GM23248 (cell line): ENCODE results near the gene CAPN11.

ENCODE experiments used
- EZH2 ChIP-seq: fragments of 200-600 bp; sonication (generic); IDR thresholded peaks from 2 replicates; pipeline ENCODE4 v1.6.1; 2018; ENCODE audit warnings: antibody characterized with exemption, mild to moderate bottlenecking; ENCODE audit not compliant: insufficient read depth, poor library complexity, severe bottlenecking
- EZH2phosphoT487 ChIP-seq: fragments of 200-600 bp; sonication (generic); IDR thresholded peaks from 2 replicates; pipeline ENCODE4 v1.6.1; 2018; ENCODE audit warnings: antibody characterized with exemption, moderate library complexity, mild to moderate bottlenecking, low read depth; ENCODE audit not compliant: insufficient read depth

DNA sequence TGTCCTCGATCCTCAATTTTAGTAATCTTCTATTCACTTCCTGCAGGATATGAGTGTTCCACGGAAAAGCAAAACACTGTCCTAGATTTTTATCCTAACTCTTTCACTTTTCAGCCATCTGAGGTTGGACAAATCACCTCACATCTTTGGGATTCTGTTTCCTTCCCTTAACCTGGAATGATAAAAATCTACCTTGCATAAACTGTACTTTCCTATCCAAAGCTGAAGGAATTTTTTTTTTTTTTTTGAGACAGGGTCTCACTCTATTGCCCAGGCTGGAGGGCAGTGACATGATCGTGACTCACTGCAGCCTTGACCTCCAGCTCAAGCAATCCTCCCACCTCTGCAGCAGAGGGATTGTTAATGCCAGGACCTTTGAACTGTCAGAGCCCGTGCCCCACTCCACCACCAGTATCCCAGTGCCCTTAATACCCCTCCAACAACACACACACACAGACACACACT, 20.5 kb downstream of the CAPN11 start:
- TF ChIP-seq EZH2phosphoT487 (no peak), EZH2 (no peak)
